Suppressor macrophage treated with lipopolysaccharide for 1 hour (primary cell): ENCODE data around the gene PNPLA1.

ENCODE experiments used
- DNase-seq, 3 donors: peaks; one replicate each; pipeline ENCODE4 v3.0.0-alpha.2; 2020 to 2022

Gene PNPLA1

DNA sequence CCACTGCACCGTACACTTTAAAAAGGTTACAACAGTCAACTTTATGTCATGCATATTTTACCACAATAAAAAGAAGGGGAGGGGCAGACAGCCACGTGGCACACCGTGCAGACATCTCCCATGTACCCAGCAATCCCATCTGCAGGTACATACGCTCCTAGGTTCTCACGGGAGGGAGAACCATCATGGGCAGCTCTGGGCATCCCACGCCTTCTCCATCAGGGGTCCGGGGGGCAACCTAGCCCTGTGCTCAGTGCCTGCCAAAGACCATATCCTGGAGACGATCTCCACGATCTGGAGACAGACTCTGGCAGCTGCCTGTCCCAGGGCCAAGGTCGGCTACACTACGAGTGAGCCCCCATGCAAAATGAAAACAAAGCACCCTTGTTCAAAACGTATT is 69.3 kb downstream of the PNPLA1 start:
- DNase-seq, result no peak

DNA sequence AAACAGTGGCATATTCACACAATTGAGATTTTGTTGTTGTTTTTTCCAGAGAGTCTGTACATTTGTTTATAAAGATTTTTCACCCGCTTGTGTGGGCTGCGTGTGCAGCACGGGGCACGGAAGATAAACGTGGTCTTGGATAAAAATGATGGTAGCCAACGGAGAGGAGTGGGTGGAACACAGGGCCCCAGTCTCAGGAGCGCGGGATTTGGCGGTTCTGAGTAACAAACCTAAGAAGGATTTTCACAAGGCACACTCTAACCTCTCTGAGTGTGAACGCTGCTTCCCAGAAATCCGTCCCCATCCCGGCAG is 70.4 kb downstream of the PNPLA1 start:
- DNase-seq, result no peak

DNA sequence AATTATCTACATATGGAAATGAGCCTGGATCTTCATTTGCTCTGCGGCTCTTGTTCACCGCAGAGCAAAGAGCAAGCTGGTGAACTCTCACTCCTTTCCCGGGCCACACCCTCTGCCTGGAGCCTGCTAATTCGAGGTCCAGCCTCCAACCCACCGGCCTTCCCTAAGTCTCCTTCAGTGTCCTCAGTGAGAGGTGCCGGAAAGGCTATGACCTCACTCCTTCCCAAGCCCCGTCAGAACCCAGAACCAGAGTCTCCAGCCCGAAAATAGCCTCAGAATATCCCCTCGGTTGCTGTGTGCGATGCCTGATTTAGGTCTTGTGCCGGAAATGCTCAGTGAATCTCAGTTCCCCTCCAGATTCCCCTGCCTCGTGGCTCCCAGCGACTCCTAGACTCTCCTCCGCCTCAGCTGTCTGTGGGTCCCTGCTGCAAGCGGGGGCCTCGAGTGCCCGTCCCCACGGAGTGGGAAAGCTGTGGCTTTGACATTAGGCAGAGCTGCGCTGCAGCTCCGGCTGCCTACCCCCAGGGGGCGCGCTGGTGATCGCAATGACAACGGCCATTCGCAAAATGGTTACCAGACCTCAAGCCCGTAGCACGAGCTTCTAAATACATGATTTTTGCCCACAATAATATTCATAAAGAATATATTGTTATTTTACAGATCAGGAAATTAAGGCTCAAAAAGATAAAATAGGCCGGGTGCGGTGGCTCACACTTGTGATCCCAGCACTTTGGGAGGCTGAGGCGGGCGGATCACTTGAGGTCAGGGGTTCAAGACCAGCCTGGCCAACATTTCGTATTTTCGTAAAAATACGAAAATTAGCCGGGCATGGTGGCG is 71.0 kb downstream of the PNPLA1 start:
- DNase-seq, result peak; percentile 84 to 89 (median 86)

DNA sequence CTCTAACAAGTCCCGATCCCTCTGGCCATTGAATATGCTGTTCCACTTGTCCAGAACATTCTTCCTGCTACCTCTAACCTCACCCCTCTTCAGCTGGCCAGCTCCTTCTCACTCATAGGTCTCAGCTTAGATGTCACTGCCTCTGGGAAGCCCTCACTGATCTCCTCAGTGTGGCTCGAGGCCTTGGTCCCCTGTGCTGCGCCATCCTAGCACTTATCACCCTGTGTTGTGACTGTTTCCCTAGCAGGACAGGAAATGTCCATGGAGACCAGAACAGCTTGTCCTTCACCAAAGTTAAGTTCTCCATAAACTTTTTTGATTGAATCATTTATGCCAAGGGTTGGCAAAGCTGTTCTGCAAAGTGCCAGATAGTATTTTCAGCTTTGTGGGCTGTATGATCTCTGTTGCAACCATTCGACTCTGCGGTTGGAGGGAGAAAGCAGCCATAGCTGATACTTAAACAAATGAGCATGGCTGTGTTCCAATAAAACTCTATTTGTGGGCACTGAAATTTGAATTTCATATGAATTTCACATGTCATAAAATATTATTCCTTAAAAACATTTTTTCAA is 73.3 kb downstream of the PNPLA1 start:
- no peak for DNase-seq

DNA sequence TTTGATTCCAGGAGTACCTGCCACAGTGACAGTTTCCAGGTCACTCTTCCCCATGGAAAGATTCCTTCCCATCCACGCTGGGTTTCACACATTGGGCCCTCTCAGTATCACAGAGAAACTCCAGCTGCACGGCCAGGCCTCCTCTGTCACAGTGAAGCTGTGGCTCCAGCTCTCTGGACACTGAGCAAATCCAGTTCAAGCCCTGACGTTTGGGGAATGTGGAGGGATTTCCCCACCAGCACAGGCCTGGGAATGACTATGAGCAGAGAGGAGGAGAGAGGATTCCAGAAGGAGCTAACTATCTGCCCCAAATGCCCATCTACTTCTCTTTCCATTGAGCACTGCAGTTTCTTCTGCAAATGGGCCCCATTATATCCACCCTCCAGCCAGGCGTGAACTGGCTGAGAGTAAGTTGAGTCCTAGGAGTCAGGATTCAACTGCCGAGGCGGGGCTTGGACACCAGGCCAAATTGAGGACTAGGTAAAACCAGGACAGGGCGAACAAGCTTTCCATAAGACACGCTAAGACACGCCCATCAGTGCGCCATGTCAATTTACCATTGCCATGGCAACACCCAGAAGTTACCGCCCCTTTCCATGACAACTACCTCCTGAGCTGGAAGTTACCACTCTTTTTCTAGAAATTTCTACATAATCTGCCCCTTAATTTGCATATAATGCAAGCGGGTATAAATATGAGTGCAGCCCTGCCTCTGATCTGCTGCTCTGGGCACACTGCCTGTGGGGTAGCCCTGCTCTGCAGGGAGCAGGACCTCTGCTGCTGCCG is 76.0 kb downstream of the PNPLA1 start:
- DNase-seq, result peak in 2 of 3 donors; percentile 31 to 33

DNA sequence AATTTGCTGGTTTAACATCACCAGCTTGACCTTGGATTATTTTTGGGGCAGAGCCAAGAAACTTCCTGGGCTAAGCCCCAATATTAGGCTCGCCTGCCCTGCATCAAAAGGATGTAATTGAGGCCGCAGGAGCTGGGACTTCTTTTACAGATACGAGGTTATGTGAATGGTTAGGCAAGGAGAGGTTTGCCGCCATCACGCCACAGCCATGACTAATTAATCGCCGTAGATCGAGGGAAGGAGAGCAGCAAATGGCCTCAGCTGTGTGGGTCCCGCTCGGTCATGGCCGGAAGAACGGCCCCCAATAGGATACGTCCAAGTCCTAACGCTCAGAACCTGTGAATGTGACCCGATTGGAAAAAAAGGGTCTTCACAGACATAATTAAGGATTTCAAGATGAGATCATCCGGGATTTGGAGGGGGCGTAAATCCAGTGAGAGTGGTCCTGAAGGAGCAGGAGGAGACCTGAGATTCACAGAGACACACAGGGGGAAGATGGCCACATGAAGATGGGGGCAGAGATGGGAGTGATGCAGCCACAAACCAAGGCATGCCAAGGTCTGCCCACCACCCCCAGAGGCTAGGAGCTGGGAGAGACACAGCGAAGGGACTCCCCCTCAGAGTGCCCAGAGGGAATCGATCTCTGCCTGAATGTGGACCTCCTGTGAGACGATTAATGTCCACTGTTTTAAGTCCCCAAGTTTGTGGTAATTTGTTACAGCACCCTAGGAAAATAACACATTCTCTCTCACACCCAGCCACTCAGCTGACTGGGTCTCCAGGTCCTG is 76.8 kb downstream of the PNPLA1 start:
- no peak for DNase-seq

DNA sequence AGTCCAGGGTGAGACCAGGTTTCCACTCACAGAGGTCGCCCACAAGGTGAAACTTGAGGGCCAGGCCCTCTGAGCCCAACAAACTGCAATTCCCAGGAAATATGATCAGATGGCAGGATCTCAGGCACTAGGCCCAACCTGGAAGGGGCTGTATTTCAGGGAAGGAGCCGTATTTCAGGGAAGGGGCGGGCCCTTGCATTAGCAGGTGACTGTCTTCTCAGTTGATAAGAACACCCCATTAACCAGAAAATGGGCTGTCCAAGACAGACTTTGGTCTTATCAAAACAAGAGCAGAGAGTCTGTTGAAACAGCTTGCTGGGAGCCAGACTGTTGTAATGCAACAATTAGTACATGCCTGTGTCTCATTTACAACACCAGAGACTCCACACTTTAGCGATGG is 77.8 kb downstream of the PNPLA1 start:
- DNase-seq, result no peak

DNA sequence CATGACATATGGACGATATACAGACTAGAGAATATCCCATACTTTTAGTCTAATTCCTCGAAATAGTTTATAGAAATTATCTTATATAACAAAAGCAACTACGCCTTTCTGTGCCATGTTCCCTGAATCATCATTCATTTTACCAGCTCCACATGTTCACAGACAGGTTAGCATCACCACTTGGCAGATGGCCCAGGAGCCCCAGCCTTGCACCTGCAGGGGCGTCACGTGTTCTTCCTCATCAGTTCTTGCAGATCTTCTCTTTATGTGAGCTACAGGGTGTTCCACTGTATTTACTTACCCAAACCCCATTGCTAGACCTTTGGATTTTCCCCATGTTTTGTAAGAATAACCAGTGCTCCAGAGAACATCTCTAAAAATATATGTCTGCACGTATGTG is 79.4 kb downstream of the PNPLA1 start:
- DNase-seq, result no peak

DNA sequence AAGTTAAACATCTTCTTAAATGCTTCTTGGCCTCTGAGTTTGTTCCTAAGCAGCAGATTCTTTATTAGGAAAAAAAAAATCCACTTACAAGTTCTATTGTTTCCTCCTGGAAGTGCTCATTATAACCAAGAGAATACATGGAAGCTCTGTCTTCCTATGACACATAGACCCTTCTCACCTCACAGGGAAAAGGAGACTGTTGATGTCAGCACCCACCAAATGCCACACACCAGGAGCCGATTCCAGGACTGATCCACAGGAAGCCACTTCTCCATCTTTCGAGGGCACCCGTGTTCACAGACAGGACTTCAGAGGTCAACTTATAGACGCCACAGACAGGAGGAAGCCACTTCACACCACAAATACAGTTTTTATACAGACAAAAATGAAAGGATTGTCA is 80.2 kb downstream of the PNPLA1 start:
- no peak for DNase-seq

DNA sequence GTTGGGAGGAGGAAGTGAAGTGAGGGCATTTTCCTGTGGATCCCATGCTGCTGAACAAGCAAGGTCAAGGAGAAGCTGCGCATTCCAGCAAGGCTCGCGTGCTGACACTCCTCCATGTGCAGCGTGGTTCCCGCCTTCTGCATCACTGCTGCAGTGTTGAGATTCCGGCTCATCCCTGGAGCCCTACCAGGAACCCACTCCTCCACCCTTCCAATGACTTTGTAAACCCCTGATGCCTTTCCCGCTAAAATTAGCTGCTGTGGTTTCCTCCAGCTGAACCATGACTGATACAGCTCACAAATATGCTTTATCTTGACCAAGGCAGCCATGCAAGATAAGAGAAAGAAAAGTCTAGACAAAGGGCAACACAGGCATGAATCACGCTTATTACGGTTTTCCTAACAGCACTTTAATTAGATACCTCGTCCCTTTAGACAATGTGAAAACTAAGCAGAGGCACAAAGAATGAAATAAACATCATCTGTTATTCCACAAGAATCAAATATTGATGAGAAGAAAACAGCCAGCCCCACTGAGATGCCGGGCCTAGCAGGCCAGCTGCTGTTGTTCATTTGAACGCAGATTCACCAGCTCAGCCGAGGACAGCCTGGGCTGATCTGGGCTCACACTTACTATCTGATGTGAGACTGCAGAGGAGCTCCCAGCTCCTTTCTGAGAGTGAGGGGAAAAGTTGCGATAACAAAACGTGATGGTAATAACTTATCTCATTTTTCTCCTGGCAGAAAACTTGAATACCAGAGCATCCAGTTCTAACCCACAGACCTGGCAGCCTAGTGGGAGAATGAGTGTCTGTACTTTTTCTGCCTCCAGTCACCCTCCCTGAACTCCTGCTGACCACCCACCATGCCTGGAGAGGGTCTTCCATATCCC is 81.1 kb downstream of the PNPLA1 start:
- no peak for DNase-seq

DNA sequence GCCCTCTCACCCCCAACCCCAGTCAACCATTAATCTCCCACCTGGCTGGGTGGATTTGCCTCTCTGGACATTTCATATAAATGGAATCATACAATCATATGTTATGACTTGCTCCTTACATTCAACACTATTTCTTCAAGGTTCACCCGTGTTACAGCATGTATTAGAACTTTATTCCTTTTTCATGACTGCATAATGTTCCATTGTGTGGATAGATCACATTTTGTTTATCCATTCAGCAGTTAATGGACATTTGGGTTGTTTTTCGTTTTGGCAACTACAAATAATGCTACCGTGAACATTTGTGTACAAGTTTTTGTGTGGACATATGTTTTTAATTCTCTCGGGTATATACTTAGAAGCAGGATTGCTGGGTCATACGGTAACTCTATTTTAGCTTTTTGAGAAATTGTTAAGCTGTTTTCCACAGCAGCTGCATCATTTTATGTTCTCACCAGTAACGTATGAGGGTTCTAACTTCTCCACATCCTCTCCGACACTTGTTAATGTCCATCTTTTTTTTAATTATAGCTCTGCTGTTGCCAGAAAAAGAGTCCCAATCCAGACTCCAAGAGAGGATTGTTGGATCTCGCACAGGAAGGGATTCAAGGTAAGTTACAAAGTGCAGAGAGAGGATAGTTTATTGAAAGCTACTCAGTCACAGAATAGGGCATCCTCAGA is 82.8 kb downstream of the PNPLA1 start:
- DNase-seq, result no peak

DNA sequence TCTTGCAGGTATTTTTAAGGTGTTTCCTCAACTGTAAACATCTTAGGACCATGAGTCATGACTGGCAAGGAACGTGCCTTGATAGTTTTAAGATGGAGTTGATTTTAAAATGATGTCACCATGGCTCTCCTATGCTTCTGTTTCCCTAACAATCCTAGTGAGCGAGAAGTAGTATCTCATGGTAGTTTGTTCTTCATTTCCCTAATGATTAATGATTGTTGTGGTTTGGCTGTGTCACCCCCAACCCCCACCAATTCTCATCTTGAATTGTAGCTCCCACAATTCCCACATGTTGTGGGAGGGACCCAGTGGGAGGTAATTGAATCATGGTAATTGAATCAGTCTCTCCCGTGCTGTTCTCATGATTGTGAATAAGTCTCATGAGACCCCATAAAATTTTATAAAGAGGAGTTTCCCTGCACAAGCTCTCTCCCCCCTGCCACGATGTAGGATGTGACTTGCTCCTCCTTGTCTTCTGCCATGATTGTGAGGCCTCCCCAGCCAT is 83.6 kb downstream of the PNPLA1 start:
- DNase-seq, result peak; percentile 61 to 80 (median 63)

DNA sequence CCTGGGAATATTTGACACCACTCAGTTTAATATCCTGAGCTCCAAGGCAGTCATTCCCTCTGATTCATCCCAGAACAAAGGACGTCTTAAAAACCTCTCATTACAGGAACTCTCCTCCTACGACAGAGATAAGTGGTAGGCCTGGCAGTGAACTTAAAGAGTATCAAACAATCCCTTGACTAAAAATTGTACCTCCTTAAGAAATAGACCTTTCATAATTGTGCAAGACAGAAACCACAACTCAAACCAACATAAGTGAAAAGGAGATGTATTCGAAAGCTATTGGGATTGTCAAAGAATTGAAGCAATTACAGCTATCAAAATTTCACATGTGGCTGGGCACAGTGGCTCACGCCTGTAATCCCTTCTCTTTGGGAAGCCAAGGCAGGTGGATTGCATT is 86.0 kb downstream of the PNPLA1 start:
- DNase-seq, result peak in 1 of 3 donors; percentile 29

DNA sequence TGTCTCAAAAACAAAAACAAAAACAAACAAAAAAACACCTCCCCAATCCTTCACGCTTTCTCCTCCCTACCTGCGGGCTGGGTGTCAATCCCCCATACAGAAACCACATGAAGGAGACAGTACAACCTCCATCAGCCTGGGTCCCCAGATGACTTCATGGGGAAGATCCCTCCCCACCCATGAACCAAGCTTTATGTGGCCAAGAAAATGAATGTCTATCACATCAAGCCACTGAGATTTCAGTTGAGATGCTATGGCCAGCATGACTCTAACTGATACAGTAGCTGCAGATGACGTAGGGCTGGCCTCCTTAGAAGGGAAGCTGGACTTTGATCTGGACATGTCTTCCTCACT is 88.0 kb downstream of the PNPLA1 start:
- DNase-seq, result no peak
